Sciatic nerve (tissue), 2 donors: ENCODE measurements around the gene FBXO38. TPM values are rescaled to one million over a fixed set of nuclear protein-coding genes. Genes with fewer than 3 reads are reported as not detected.

Experiments used
- ATAC-seq: fragments of 200-7000 bp; cut with Tn5 transposase; one replicate; pipeline ENCODE4 v1.9.1; 2020; ENCODE audit warnings: mild to moderate bottlenecking, moderate library complexity
- DNase-seq: peaks from one replicate; pipeline ENCODE4 v3.0.0-alpha.2; 2020; ENCODE audit warnings: low spot score
- intact Hi-C: fragments of 100-400 bp; cut with DNase I; formaldehyde crosslinking; loops from one replicate; pipeline ENCODE4 v1.14.2; 2022
- total RNA-seq: library from RNA; stranded (reverse); fragmentation: NEBNext Ultra II Directional; extraction: Animal tissue kit (Norgen Biotek cat#: 25700); gene quantifications from one replicate; pipeline ENCODE4 v1.2.1, GENCODE V29; 2021
- donor health status: DM: no; HTN: no; CAD: no.
- donor health status: DM: no; HTN: no; CAD: no.

Gene FBXO38
- total RNA-seq, 1 donor from 2014 or later = 58.6 TPM

DNA sequence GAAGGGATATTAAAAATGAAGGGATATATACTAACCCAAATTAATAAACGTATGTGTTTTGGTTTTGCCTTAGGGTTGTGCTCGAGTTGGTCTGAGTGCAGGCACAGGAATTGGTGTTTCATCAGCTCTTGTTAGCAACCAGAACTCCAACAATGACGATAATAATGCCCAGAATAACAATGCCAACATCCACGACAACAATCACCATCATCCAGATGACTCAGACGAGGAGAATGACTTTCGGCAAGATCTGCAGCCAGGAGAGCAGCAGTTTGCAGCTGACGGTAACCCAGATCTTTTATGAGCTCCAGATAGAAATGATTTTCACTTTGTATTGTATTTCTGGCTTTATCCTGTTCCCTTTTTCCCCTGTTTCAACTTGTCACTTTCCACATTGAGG, 33.2 kb downstream of the FBXO38 start:
- DNase-seq = no peak
- intact Hi-C loops = no loop called here
- no peak for ATAC-seq

DNA sequence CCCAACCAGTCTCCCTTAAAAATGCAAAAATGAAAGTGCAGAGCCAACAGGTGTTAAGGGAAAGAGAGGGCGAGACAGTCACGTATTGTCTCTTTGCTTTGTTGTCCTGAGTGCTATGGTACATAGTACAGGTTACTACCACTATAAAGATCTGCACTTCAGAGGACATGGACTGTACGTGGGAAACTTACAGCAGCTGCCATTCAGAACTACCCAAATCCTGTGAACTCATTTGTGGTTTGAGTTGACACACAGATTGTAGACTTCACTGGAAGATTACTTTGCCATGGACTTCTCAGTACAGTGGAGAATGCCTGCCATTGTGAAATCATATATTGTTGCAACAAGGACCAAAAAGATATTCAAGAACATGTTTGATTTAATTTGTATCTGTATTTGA, 34.8 kb downstream of the FBXO38 start:
- no peak for DNase-seq
- ATAC-seq = no peak
- intact Hi-C loops = no loop called here

DNA sequence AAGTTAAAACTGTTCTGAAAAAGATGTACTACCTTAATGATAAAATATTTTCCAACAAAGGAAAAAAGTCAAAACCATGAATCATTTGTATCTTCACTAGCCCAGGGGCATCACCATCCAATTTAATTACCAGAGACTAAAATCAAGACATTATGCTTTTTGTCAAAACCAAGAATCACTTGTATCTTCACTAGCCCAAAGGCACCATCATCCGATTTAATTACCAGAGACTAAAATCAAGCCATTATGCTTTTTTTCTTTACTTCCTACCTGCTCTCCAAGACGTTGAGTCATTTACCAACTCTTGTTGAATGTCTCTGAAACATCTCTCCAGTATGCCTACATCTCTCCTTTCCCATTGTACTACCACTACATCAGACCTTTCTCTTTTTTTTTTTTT, 37.9 kb downstream of the FBXO38 start:
- ATAC-seq (no peak), DNase-seq (no peak)
- intact Hi-C loops = no loop called here

- intact Hi-C loops = no loop called here
- ATAC-seq = no peak
- no peak for DNase-seq
Measured at GRCh38 chr5:148425808-148426207, 42.0 kb downstream of the FBXO38 start.

DNA sequence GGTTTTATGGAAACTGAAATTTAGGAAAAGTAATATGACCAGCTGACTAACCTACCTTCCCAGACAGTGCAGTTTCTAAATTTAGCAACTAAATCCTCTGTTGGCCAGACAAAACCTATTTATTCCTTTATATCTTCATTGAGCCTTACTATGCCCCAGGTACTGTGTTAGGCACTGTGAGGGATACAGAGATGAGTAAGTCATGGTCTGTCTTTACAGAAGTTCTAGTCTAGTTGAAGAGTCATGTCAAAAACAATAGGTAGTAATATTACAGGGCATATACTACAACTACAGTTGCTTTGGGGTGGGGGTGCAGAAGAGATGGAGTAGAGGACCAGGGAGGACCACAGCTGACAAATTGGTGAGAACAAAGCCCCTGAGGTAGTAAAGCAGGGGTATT, 42.8 kb downstream of the FBXO38 start:
- DNase-seq = no peak
- ATAC-seq = no peak
- intact Hi-C loops = no loop called here

- ATAC-seq = no peak
- no peak for DNase-seq
- intact Hi-C loops = no loop called here
Measured at GRCh38 chr5:148427370-148428042, 43.7 kb downstream of the FBXO38 start.

- DNase-seq = no peak
- ATAC-seq = no peak
- intact Hi-C loops = no loop called here
Measured at GRCh38 chr5:148428848-148429247, 45.1 kb downstream of the FBXO38 start.

- ATAC-seq (no peak), DNase-seq (no peak)
- intact Hi-C loops = no loop called here
Measured at GRCh38 chr5:148433826-148434225, 50.1 kb downstream of the FBXO38 start.

- DNase-seq = no peak
- ATAC-seq = no peak
- intact Hi-C loops = no loop called here
Measured at GRCh38 chr5:148436029-148436428, 52.3 kb downstream of the FBXO38 start.

GRCh38 chr5:148437249-148437648, 53.5 kb downstream of the FBXO38 start:
- ATAC-seq = no peak
- intact Hi-C loops = no loop called here
- no peak for DNase-seq

DNA sequence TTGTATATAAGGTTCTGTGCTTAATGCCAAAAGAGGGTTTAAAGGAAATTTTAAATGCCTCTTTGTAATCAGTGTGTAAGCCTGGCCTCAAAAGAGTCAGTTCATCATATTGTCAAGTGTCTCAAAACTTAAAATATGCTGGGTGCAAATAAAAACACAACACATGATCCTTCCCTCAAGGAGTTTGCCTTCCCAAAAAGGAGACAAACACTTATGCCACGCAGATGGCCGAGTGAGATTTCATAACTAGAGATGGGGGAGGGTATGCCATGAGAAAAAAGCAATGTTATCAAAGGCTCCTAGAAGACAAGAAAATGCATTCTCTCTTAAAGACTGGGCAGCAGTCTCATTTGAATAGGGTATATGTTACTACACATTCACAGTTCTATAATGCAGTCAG, 55.2 kb downstream of the FBXO38 start:
- DNase-seq = no peak
- ATAC-seq = no peak
- intact Hi-C loops = no loop called here

DNA sequence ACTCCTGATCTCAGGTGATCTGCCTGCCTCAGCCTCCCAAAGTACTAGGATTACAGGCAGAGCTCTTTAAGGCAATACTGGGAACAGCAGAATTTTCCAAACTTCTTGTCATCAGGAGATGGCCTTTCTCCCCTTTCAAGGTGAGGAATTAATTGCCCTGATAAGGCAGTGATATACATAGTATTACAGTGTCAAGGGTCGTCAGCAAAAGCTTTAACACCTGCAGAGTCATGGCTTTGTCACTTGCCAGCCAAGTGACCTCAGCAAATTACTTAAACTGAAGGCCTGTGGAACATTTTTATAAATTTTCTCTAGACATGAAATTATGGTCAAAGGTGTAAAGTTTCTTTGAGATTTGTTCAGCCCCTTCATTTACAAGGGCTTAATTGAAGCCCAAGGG, 59.5 kb downstream of the FBXO38 start:
- intact Hi-C loops = loop anchor here (5.0 kb wide), 1 partner anchor 284 kb away; no protein-coding TSS in a partner anchor
- no peak for ATAC-seq
- no peak for DNase-seq

GRCh38 chr5:148443998-148444397, 60.2 kb downstream of the FBXO38 start:
- peak; percentile 74 for ATAC-seq
- intact Hi-C loops = loop anchor here (5.0 kb wide), 1 partner anchor 283 kb away; no protein-coding TSS in a partner anchor
- no peak for DNase-seq

DNA sequence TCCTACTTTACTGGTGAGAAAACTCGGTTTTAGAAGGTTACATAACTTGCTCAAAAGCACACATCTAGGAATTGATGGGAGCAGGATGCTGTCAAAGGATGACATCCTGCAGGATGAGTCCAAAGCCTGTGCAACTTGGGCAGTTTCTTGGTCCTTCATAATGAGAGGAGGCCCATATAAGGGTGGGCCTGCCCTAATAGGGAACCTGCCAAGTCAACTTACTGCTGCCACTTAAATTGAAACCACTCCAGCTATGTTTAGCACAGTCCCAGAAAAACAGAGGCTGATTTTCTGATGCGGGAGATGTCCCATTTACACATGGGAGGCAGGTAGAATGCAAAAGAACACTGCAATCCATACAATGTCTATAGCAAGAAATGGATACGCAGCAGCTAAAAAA, 61.8 kb downstream of the FBXO38 start:
- intact Hi-C loops = no loop called here
- DNase-seq (no peak), ATAC-seq (no peak)

GRCh38 chr5:148446611-148447010, 62.9 kb downstream of the FBXO38 start:
- intact Hi-C loops = no loop called here
- ATAC-seq = no peak

DNA sequence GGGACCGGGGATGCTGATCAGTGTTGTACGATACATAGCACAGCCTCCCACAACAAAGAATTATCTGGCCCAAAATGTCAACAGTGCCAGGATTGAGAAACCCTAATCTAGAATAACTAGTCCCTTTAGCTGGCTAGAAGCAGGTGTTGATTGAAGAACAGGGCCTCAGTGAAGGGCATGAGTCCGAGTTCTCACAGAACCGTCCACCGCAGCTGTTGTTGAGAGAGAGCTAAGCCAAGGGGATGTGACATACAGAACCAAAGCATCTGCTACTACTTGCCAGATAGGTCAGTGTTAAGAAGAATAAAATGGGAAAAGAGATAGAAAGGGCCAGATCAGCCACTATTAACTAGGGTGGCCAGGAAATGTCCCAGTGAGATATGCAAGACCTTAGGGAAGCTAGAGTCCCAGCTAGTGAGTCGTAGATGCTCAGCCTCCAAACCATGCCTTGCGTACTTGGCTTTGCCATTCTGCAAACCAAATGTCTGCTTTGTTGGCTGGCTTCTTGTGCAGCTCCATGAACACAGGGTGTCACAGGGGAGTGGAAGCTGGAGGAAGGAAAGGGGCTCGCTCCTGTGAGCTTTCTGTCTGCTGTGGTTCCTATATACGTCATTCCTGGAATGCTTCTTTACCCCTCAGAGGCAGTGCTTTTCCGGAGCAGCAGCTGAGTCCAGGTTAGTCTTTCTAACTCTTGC, 68.9 kb downstream of the FBXO38 start:
- DNase-seq = no peak
- no peak for ATAC-seq
- intact Hi-C loops = no loop called here

More at GRCh38 chr5:148446611-148447010, 62.9 kb downstream of the FBXO38 start:
- DNase-seq = no peak

GRCh38 chr5:148454576-148454975, 70.8 kb downstream of the FBXO38 start:
- ATAC-seq (no peak), DNase-seq (no peak)
- intact Hi-C loops = no loop called here

- intact Hi-C loops = no loop called here
- DNase-seq (no peak), ATAC-seq (no peak)
Measured at GRCh38 chr5:148455185-148455584, 71.4 kb downstream of the FBXO38 start.

DNA sequence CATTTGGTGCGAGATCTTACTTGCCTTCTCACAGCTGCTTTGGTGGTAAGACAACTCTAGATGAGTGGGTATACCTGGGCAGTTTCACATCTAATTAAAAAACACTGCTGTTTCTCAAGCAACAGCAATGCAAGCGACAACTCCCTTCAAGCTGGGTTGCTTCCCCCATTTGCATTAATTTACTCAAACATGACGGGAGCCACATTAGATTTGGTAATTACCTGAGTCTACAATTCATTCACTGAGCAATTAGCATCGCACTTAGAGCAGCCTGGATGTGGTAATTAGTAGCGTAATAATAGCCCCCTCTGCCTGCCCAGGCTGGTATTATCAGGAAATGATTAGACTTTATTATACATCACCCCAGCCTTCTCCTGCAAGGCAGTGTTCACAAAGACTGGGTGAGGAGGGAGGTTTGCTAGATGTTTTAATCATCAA, 73.4 kb downstream of the FBXO38 start:
- DNase-seq (no peak), ATAC-seq (no peak)
- intact Hi-C loops = no loop called here

DNA sequence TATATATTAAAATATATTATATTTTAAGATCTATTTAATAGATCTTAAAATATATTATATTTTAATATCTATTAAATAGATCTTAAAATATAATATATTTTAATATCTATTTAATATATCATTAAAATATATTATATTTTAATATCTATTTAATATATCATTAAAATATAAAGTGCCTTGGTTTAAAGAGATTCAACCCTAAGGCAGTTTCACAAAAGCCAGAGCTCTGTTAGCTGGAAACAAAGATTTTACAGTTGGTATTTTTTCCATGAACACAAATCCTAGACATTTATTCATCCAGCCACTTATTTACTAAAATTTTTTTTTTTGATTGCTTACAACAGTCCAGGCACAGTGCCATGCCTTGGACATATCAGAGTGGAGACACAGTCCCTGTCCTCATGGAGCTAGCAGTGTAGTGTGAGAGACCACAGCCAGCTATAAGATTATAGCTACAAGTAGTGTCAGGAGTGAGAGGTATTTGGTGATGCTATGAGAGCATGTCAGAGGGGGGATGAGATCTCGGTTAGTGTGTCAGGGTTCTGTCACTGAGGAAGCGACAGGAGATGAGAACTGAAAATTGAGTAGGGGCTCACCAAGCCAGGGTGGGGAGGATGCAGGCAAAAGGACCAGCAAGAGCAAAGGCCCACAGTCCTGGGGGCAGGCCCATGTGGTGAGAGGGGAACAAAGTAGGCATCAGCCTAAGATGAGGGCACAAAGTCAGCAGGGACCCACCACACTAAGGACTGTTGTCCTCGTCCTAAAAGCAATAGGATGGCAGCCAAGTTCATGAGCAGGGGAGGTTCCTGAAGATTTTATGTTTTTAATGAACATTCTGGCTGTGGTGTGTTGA, 74.5 kb downstream of the FBXO38 start:
- intact Hi-C loops = no loop called here

More for the DNA sequence above, 74.5 kb downstream of the FBXO38 start:
- DNase-seq (no peak), ATAC-seq (no peak)
